Mucosa of rectum (tissue), 2 donors: ENCODE results near the gene TPI1.

Source experiments
- H3K27ac ChIP-seq, 2 donors: one replicate each; pipeline ENCODE4 v1.7.0; 2013; ENCODE audit warnings: inconsistent platforms in 2 of 2, low read depth in 2 of 2, low read length in 2 of 2
- H3K27me3 ChIP-seq, 2 donors: one replicate each; pipeline ENCODE4 v1.7.0; 2013; ENCODE audit warnings: low read length in 2 of 2; ENCODE audit not compliant: control insufficient read depth in 2 of 2, insufficient read depth in 2 of 2
- H3K36me3 ChIP-seq, 2 donors: one replicate each; pipeline ENCODE4 v1.7.0; 2013; ENCODE audit warnings: low read length in 2 of 2; ENCODE audit not compliant: control insufficient read depth in 2 of 2, insufficient read depth in 2 of 2
- H3K4me1 ChIP-seq, 2 donors: one replicate each; pipeline ENCODE4 v1.7.0; 2013; ENCODE audit warnings: low read length in 2 of 2, mild to moderate bottlenecking in 1 of 2; ENCODE audit not compliant: control insufficient read depth in 2 of 2, insufficient read depth in 2 of 2
- H3K4me3 ChIP-seq, 2 donors: one replicate each; pipeline ENCODE4 v1.7.0; 2013; ENCODE audit warnings: low read length in 2 of 2
- H3K9ac ChIP-seq, 2 donors: one replicate each; pipeline ENCODE4 v1.7.0; 2013; ENCODE audit warnings: low read length in 2 of 2, low read depth in 1 of 2, mild to moderate bottlenecking in 1 of 2
- H3K9me3 ChIP-seq, 2 donors: one replicate each; pipeline ENCODE4 v1.7.0; 2013; ENCODE audit warnings: low read length in 2 of 2; ENCODE audit not compliant: control insufficient read depth in 2 of 2
- donor health status: healthy.
- donor health status: Normal muscosa, but diverticular disease.

Gene TPI1

DNA sequence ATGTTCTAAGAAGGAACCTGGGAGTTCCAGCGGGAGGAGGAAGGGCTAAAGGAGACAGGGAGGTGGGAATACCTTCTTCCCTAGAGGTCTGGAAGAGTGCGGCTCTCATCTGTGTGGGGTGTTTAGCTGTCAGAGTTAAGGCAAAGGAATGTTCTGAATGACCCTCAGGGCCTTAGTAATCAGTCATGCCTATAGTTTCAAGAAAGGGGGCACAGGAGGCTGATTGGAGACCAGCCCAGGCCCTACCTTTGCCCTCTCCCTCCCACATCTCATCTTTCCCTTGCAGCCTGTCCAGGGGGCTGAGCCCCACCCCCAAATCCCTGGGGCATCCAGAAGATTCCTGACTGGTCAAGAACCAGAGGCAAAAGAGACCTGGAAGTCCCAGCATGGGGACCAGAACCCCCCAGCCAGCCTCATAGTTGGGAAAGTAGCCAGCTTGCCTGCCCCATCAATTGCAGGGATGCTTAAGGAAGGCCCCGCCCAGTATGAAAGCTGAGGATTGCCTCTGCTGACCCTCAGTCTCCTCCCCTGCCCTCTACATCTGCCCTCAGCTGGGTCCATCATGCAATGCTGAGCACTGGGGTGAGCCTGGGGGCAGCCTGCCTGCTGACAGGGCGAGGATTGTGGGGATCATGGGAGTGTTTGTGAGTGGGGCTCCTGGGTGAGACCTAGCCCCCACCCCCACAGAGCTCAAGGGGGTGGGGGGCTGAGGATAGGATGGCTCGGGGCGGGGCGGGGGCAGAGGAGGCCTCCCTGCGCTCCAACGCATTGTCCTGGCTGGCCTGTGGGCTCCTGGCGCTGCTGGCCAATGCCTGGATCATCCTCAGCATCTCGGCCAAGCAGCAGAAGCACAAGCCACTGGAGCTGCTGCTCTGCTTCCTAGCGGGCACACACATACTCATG, 43.9 kb upstream of the TPI1 start:
- no peaks in the 10 kb centered on the region for H3K36me3 ChIP-seq
- H3K9ac ChIP-seq = no peak overlapping the region
- peaks cover 2 to 11% of the 10 kb centered on the region in 2 donors for H3K4me1 ChIP-seq
- H3K4me3 ChIP-seq = no peak overlapping the region
- no peaks in the 10 kb centered on the region for H3K9me3 ChIP-seq
- peaks cover 28 to 41% of the 10 kb centered on the region in 2 donors for H3K27me3 ChIP-seq
- no peak overlapping the region for H3K27ac ChIP-seq

GRCh38 chr12:6824085-6824775, 43.1 kb upstream of the TPI1 start:
- H3K27ac ChIP-seq = no peak overlapping the region
- no peak overlapping the region for H3K4me3 ChIP-seq
- no peaks in the 10 kb centered on the region for H3K9me3 ChIP-seq
- no peak overlapping the region for H3K9ac ChIP-seq
- H3K36me3 ChIP-seq = no peaks in the 10 kb centered on the region
- peaks cover 3 to 15% of the 10 kb centered on the region in 2 donors for H3K4me1 ChIP-seq
- H3K27me3 ChIP-seq = peaks cover 32 to 48% of the 10 kb centered on the region in 2 donors

DNA sequence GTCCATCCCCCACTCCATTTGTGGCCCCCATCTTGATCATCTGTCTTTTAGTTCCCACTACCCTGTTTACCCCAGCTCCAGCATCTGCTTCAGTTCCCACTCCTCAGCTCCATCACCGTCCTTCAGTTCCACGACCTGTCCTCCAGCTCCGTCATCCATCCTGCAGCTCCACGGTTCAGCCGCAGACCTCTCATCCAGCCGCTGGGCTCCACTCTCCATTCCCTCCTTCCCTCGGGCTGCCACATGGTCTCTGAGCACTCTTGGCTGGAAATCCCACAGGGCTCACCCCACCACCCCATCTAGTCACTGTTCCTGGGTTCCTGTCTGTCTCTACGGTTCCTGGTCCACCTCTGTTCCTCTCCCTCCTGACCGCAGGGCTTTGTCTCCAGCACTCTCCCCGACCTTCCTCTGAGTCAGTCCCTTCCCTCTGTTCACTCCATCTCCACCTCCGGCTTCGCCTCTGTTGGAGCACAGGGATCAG, 42.4 kb upstream of the TPI1 start:
- H3K4me3 ChIP-seq = no peak overlapping the region
- no peaks in the 10 kb centered on the region for H3K36me3 ChIP-seq
- H3K9me3 ChIP-seq = no peaks in the 10 kb centered on the region
- H3K27me3 ChIP-seq = peaks cover 37 to 55% of the 10 kb centered on the region in 2 donors
- peaks cover 10 to 15% of the 10 kb centered on the region in 2 donors for H3K4me1 ChIP-seq
- no peak overlapping the region for H3K9ac ChIP-seq
- no peak overlapping the region for H3K27ac ChIP-seq

DNA sequence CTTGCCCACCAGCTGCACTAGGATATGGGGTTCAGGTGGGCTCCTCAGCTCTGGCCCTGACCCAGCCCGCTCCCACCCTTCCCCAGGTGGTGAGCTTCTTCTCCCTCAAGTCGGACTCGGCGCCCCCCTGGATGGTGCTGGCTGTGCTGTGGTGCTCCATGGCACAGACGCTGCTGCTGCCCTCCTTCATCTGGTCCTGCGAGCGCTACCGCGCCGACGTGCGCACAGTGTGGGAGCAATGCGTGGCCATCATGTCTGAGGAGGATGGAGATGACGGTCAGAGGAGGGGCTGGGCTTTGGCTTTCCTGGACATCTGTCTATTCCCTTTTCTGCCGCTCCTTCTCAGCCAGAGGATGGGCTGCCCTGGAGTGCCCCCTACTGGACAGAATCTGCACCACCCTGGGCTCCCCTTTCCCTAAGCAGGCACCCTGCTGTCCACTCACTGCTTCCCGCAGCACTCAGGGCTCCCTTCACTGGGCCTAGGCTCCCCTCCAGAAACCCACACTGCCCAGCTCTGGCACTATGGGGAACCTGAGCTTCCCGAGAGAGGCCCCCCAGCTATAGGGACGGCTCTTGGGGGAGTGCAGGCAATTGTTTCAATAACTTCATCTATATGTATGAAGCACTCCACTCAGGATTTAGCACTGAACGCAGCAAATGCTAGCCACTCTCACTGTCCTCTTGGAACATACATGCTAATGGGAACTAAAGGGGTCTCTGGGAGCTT, 41.8 kb upstream of the TPI1 start:
- no peaks in the 10 kb centered on the region for H3K36me3 ChIP-seq
- H3K9ac ChIP-seq = no peak overlapping the region
- no peaks in the 10 kb centered on the region for H3K9me3 ChIP-seq
- H3K4me1 ChIP-seq = peaks cover 11 to 15% of the 10 kb centered on the region in 2 donors
- peaks cover 37 to 54% of the 10 kb centered on the region in 2 donors for H3K27me3 ChIP-seq
- peak overlapping the region in 1 of 2 donors; percentile 31 for H3K4me3 ChIP-seq
- H3K27ac ChIP-seq = peak overlapping the region in 1 of 2 donors; percentile 18

DNA sequence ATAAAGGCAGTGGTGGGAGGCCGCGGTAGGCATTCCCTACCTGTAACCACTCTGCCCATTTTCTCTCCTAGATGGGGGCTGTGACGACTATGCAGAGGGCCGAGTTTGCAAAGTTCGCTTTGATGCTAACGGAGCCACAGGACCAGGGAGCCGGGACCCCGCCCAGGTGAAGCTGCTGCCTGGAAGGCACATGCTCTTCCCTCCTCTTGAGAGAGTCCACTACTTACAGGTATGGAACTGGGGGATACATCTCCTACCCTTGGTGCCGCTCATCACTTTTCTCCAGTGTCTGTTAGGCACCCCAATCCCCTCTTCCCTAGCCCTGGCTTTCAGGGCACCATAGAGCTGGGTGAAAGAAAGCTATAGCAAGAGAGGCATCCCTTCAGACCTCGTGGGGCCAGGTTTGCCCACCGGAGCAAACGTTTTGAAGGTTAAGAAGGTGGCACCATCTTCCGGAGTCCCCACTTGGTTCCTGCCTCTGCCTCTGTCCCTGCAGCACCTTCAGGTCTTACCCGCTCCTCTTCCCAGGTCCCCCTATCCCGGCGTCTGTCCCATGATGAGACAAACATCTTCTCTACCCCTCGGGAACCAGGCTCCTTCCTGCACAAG, 41.1 kb upstream of the TPI1 start:
- H3K27me3 ChIP-seq = peaks cover 38 to 51% of the 10 kb centered on the region in 2 donors
- H3K27ac ChIP-seq = no peak overlapping the region
- peaks cover 11 to 15% of the 10 kb centered on the region in 2 donors for H3K4me1 ChIP-seq
- no peak overlapping the region for H3K4me3 ChIP-seq
- no peak overlapping the region for H3K9ac ChIP-seq
- no peaks in the 10 kb centered on the region for H3K9me3 ChIP-seq
- H3K36me3 ChIP-seq = no peaks in the 10 kb centered on the region

- Histone ChIP-seq H3K27ac (no peak overlapping the region), H3K9me3 (no peaks in the 10 kb centered on the region), H3K4me1 (peaks cover 11 to 13% of the 10 kb centered on the region in 2 donors), H3K36me3 (peaks cover 0 to 3% of the 10 kb centered on the region in 2 donors), H3K9ac (no peak overlapping the region), H3K27me3 (peaks cover 37 to 48% of the 10 kb centered on the region in 2 donors), H3K4me3 (no peak overlapping the region)
Observed at GRCh38 chr12:6826734-6827436, 40.4 kb upstream of the TPI1 start.

- H3K4me3 ChIP-seq = no peak overlapping the region
- H3K27ac ChIP-seq = no peak overlapping the region
Observed at GRCh38 chr12:6827437-6827911, 39.9 kb upstream of the TPI1 start.

DNA sequence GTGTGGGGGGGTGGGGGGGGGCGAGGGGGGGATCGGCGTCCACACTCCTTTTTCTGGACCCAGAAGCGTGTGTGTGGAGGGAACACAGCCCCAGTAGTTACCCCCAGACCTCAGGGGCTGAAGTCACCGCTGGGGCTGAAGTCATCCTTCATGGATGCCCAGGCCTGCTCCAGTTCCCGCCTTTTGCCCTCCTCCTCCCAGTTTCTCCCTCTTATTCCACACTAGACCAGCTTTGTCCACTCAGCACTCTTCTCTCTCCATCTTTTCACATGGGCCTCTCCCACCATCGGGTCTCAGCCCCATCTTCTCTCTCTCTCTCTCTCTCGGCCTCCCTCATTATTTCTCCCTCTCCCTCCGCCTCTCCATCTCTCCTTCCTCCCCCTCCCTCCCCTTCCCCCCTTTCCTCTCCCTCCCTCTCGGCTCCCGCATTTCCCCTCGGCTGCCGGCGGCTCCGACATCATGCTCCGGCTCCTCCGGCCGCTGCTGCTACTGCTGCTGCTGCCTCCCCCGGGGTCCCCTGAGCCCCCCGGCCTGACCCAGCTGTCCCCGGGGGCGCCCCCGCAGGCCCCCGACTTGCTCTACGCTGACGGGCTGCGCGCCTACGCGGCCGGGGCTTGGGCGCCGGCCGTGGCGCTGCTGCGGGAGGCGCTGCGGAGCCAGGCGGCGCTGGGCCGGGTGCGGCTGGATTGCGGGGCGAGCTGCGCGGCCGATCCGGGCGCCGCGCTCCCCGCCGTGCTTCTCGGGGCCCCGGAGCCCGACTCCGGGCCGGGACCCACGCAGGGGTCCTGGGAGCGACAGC, 39.1 kb upstream of the TPI1 start, which contains the start of gene P3H3:
Gene P3H3 (plus strand): TSS at position 426 of the 799 bp plus-strand sequence. CDS start 34 bp downstream, at position 460.
- Histone ChIP-seq H3K9me3 (no peaks in the 10 kb centered on the region), H3K27me3 (peaks cover 29 to 35% of the 10 kb centered on the region in 2 donors), H3K27ac (peak within 1 kb of the TSS; percentile 34 to 65), H3K36me3 (peaks cover 0 to 3% of the 10 kb centered on the region in 2 donors), H3K9ac (peak within 1 kb of the TSS; percentile 44 to 79), H3K4me1 (peaks cover 11 to 12% of the 10 kb centered on the region in 2 donors), H3K4me3 (peak within 1 kb of the TSS; percentile 76 to 78)

More at GRCh38 chr12:6827437-6827911, 39.9 kb upstream of the TPI1 start:
- Histone ChIP-seq H3K27me3 (peaks cover 34 to 42% of the 10 kb centered on the region in 2 donors), H3K36me3 (peaks cover 0 to 3% of the 10 kb centered on the region in 2 donors), H3K9me3 (no peaks in the 10 kb centered on the region), H3K4me1 (peaks cover 11 to 12% of the 10 kb centered on the region in 2 donors), H3K9ac (no peak overlapping the region)
